Ascending aorta (tissue), 2 donors: ENCODE data around the gene SLC25A6. TPM values are rescaled to one million over a fixed set of nuclear protein-coding genes. Genes with fewer than 3 reads are reported as not detected.

Experiments
- DNase-seq, 2 donors: peaks; one replicate each; pipeline ENCODE4 v3.0.0-alpha.2; 2019; ENCODE audit warnings: low spot score in 2 of 2
- H3K27ac ChIP-seq, 2 donors: fragments of 200-600 bp; sonication (generic); one replicate each; pipeline ENCODE4 v1.5.1; 2016 to 2017; ENCODE audit warnings: mild to moderate bottlenecking in 1 of 2
- H3K27me3 ChIP-seq: fragments of 200-600 bp; sonication (generic); one replicate; pipeline ENCODE4 v1.5.1; 2017
- H3K36me3 ChIP-seq, 2 donors: fragments of 200-600 bp; sonication (generic); one replicate each; pipeline ENCODE4 v1.5.1; 2016
- H3K4me1 ChIP-seq, 2 donors: fragments of 200-600 bp; sonication (generic); one replicate each; pipeline ENCODE4 v1.5.1; 2016 to 2017; ENCODE audit warnings: mild to moderate bottlenecking in 1 of 2
- H3K4me3 ChIP-seq, 2 donors: fragments of 200-600 bp; sonication (generic); one replicate each; pipeline ENCODE4 v1.5.1; 2016 to 2017; ENCODE audit warnings: mild to moderate bottlenecking in 1 of 2
- H3K9me3 ChIP-seq, 2 donors: fragments of 200-600 bp; sonication (generic); one replicate each; pipeline ENCODE4 v1.5.1; 2016
- CTCF ChIP-seq, 3 experiments: fragments of 200-600 bp in 2 of 3; fragments of 450-650 bp in 1 of 3; sonication (generic) in 2 of 3; IDR thresholded peaks; one replicate each; pipeline ENCODE4 v1.5.1; 2016 to 2019; ENCODE audit warnings: antibody characterized with exemption in 3 of 3, mild to moderate bottlenecking in 1 of 3, moderate library complexity in 1 of 3
- intact Hi-C: fragments of 100-400 bp; cut with DNase I; formaldehyde crosslinking; loops from one replicate; pipeline ENCODE4 v1.15.1; 2023
- total RNA-seq: library from RNA; depleted of rRNA; stranded (reverse); fragments of >200 nt; gene quantifications from one replicate; pipeline ENCODE4 v1.1.0, GENCODE V29; 2016

The SLC25A6 gene
- total RNA-seq: 535 TPM

- Histone ChIP-seq H3K4me1 (peaks cover 7 to 11% of the 10 kb centered on the region in 2 donors), H3K4me3 (peak within 1 kb of the TSS; percentile 99 to 100), H3K9me3 (no peaks in the 10 kb centered on the region), H3K27ac (peak within 1 kb of the TSS; percentile 98 to 99), H3K36me3 (peaks cover 35 to 38% of the 10 kb centered on the region in 2 donors), H3K27me3 (no peaks in the 10 kb centered on the region)
- peak in 1 of 3 experiments; percentile 41 for TF ChIP-seq CTCF (IDR thresholded peaks at IDR 0.05)
- intact Hi-C loops: loop anchor here (1.0 to 10.0 kb wide), 9 partner anchors 61 to 1537 kb away; partner anchors contain the start of genes AKAP17A, ARSD, CD99 and GTPBP6
- DNase-seq: peak; percentile 91 to 99
Observed at GRCh38 chrX:1391707-1392375, at the start of gene SLC25A6. Gene SLC25A6 (minus strand): TSS chrX:1392113. CDS start chrX:1392009, 104 bp downstream.

- H3K4me3 ChIP-seq: no peak overlapping the region
- H3K36me3 ChIP-seq: peaks cover 22 to 59% of the 10 kb centered on the region in 2 donors
- no peaks in the 10 kb centered on the region for H3K4me1 ChIP-seq
- H3K27me3 ChIP-seq: no peaks in the 10 kb centered on the region
- DNase-seq: no peak
- H3K27ac ChIP-seq: no peak overlapping the region
- no peaks in the 10 kb centered on the region for H3K9me3 ChIP-seq
- intact Hi-C loops: no loop called here
- no peak for TF ChIP-seq CTCF (IDR thresholded peaks at IDR 0.05)
Observed at GRCh38 chrX:1440506-1440905, 48.6 kb upstream of the SLC25A6 start.

- Histone ChIP-seq H3K27ac (no peak overlapping the region), H3K27me3 (no peaks in the 10 kb centered on the region), H3K36me3 (peaks cover 33 to 75% of the 10 kb centered on the region in 2 donors), H3K4me1 (no peaks in the 10 kb centered on the region), H3K9me3 (no peaks in the 10 kb centered on the region), H3K4me3 (no peak overlapping the region)
- no peak for TF ChIP-seq CTCF (IDR thresholded peaks at IDR 0.05)
- intact Hi-C loops: no loop called here
- DNase-seq: peak in 1 of 2 donors; percentile 42
Observed at GRCh38 chrX:1435241-1435895, 43.5 kb upstream of the SLC25A6 start.

GRCh38 chrX:1434871-1435240 lies 42.9 kb upstream of the SLC25A6 start:
- intact Hi-C loops: no loop called here
- Histone ChIP-seq H3K36me3 (peaks cover 33 to 70% of the 10 kb centered on the region in 2 donors), H3K27ac (no peak overlapping the region), H3K27me3 (no peaks in the 10 kb centered on the region), H3K9me3 (no peaks in the 10 kb centered on the region), H3K4me1 (no peaks in the 10 kb centered on the region), H3K4me3 (no peak overlapping the region)
- TF ChIP-seq CTCF (IDR thresholded peaks at IDR 0.05): no peak
- DNase-seq: peak in 1 of 2 donors; percentile 56

GRCh38 chrX:1433646-1434357 lies 41.9 kb upstream of the SLC25A6 start:
- Histone ChIP-seq H3K9me3 (no peaks in the 10 kb centered on the region), H3K27ac (no peak overlapping the region), H3K27me3 (no peaks in the 10 kb centered on the region), H3K4me1 (no peaks in the 10 kb centered on the region), H3K36me3 (peaks cover 33 to 61% of the 10 kb centered on the region in 2 donors), H3K4me3 (no peak overlapping the region)
- no peak for DNase-seq
- intact Hi-C loops: no loop called here
- TF ChIP-seq CTCF (IDR thresholded peaks at IDR 0.05): no peak
